Loucy (cell line): Measurements from ENCODE around the gene OXCT2.

Source experiments
- CTCF ChIP-seq: fragments of 200-600 bp; sonication (generic); conservative IDR thresholded peaks from 2 replicates; pipeline ENCODE4 v1.5.1; 2014; ENCODE audit warnings: mild to moderate bottlenecking, antibody characterized with exemption, low read length
- EZH2phosphoT487 ChIP-seq: fragments of 200-600 bp; IDR thresholded peaks from 2 replicates; pipeline ENCODE4 v1.6.1; 2018; ENCODE audit warnings: antibody characterized with exemption, mild to moderate bottlenecking, moderate library complexity, borderline replicate concordance

DNA sequence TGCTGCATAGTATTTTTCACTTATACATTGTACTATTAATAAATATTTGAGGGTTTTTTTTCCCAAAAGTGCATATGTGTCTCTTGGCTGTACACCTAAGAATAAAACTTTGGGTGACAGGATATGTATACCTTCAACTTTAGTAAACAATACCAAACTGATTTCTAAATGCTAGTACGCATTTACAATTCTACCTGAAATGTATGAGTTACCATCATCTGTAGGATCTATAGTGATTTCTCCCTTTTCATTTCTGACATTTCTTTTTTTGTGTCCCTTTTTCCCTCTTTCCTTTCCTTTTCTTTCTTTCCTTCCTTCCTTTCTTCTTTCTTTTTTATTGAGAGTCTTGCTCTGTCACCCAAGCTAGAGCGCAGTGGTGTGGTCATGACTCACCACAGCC, 34.2 kb upstream of the OXCT2 start:
- no peak for TF ChIP-seq CTCF
- TF ChIP-seq EZH2phosphoT487 = no peak
